Lung microvascular endothelial cell (primary cell): ENCODE data around the gene PLXNA4. TPM values are rescaled to one million over a fixed set of nuclear protein-coding genes. Genes with fewer than 3 reads are reported as not detected.

Experiments used
- DNase-seq, 2 donors: peaks; one replicate each; pipeline versions ENCODE4 v3.0.0 to v3.0.0-alpha.2; 2010; ENCODE audit warnings: low read depth in 2 of 2
- total RNA-seq: library from RNA; depleted of rRNA; stranded (reverse); fragments of >200 nt; gene quantifications from 2 replicates; pipeline ENCODE4 v1.2.1, GENCODE V29; 2014

PLXNA4 gene
- total RNA-seq, 1 donor from 2014 or later = 6.9 TPM

DNA sequence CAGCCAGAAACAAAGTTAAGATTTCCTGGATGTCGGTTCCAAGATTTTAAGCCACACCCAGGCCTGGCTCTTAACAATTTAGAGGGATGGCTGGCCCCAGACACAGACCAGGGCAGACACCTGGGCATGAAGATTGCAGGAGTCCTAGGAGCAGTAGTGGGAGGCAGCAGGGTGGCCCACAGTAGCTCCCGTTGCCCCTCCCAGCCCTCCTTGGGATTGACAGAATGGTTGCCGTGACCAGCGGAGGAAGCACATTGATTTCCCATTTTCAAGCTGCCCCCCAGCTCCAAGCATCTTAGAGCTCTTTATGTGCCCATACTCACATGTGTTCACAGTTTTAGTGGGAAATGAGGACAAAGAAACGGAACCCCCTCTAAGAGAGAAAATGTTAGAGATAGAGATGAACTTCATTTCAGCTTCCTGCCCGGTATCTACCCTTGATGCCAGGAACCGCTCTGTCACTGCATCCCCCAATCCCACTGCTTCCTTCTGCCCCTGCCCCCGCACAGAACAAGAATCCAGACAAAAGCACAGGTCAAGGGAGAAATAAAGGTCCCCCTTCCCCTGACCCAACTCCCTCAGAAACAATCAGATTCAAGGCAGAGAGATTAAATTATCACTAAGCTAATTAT, 101.1 kb downstream of the PLXNA4 start:
- no peak for DNase-seq

DNA sequence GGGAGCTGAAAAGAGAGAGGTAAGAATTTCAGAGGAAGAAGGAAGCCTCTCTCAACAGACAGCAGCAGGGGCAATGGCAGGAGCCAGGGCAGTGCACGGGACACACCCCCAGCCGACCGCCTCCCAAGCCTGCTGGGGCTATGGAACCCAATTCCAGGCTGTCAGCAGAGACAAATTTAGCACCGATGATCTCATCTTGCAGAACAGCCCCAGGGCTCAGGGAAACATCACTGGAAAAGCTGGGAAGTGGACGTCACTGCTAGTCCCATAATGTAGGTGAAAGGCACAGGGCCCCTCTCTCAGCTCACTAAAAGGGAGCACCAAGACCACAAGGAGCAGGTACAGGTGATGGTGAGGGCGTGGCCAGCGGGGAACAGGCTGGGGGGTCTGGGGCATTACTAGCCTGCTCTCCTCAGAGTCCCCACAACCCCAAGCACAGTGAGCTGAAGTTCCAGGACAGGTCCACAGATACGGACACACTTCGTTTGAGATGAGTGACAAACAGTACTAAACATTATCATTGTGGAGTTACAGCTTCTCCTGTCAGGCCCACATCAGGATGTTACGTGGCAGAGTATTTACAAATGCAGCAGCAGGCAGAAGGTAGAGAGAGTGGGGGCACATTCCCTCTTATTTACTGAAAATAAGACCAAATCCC, 103.7 kb downstream of the PLXNA4 start:
- DNase-seq = peak; percentile 65 to 93

DNA sequence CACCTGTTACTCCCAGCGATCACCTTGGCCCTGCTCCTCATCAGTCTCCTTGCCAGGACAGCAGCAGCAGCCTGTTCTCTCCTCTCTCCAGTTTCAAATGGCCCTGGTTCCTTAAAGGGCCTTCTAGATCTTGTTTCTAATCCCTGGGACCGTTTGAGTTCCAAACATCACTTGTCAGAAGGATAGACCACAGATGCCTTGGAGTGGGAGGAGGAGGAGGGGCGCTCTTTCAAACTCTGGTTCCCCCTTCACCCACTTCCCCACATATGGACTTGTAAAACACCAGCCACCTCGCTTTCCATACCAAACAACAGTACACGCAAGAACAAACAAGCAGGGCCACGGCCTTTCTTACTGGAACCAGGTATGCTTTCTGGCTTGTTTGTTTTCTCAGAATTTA, 104.8 kb downstream of the PLXNA4 start:
- no peak for DNase-seq

DNA sequence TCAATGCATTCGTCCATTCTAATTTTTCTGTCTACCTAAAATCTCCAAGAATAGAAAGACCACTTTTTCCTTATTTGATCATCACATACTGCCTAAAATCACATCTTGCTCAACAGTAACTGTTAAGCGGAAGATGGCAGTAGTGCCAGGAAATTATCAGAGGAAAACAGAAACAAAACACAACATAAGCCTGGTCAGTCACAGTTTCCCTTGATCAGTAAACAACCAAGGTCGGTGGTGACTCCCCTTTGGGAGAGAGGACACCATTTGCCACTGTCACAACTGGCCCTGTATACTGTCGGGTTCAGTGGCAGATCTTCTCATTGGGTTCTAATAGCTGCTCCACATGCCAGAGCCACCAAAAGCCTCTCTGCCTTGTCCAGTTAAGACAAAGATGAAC, 106.6 kb downstream of the PLXNA4 start:
- peak; percentile 35 to 80 for DNase-seq

DNA sequence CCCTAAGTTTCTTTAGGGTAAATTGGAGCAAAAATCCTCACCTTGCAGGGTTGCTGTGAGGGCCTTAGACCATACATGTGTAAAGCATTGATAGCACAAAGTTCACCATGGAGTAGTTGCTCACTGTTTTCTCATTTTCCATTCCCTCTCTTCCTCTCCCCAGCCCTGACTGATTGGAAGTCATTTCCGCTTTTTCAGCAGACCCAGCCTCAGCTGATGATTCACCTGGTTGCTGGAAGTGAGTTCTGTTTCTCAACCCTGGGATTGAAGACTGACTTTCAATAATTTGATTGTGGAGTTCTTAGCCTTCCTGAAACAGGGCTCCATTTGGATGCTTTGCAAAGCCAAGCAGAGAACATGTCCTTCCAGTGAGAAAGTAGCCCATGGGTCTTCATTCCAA, 107.0 kb downstream of the PLXNA4 start:
- peak; percentile 84 to 92 for DNase-seq

DNA sequence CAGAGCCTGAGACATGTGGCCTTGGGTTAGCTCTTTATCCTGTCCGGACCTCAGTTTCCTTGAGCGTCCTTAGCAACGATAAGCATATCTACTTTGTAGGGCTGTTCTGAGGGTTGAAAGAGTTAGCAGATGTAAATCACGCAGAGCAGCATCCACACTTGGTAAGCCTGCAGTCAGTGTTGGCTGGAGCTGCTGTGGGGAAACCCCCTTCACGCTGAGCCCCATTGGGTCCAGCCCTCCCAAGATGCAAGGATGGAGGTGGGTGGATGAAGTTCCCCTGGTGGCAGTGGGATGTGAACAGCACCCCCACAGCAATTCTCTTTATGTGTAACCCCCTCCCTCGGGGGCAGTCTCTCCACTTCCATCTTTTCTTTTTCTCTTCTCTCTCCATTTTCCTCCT, 109.9 kb downstream of the PLXNA4 start:
- no peak for DNase-seq

DNA sequence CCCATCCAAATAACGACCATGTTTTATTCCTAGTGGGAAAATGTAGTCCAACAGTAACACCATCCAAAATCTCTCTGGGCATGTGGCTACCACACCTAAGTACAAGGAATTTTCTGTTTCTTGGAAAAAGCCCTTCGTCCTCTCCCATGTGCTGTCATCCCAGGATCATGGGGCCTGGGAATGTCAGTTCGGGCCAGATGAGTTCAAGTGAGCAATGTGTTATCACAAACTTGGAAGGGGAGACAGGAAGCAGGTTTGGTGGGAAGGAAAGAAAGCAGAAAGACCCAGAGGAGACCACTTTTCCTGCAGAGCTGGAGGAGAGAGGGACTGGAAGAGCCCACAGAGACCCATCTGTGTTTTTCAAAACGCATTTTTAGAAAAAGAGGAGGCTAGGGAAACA, 110.8 kb downstream of the PLXNA4 start:
- DNase-seq = peak; percentile 40 to 58

DNA sequence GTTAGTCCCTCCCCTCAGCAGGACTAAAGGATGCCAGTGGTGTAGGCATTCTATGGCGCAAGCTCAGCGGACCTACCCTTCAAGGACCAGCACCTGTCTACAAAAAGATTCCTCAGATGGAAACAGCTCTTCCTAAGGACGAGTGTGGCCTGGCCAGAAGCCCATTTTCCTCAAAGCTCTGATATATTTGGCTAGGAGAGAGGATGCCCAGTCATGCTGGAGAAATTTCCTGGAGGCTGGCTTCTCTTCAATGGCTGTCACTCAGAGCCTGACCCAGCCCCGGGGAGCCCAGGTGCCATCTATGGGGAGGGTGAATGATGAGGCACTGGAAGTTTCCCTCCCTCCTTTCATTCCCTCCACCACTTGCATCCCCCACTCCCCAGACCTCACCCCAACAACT, 111.5 kb downstream of the PLXNA4 start:
- peak; percentile 92 for DNase-seq

DNA sequence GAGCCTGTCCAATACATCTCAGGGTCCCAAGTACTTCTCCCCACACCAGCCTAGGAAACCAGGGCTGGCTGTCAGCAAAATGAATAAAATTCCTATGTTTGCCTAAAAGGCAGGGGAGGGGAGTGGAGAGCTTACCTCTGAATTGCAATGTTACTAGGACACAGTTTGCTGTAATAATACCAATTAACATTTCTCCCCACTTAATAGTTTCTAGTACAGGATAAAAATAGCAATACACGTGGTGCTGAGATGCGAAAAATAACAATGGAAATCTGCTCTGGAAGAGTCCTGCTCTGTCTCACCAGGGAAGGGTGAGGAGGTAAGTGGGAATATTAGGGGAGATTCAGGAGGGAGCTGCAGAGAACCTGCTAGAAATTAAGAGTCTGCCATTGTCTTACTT, 112.3 kb downstream of the PLXNA4 start:
- DNase-seq = peak in 1 of 2 donors; percentile 29

DNA sequence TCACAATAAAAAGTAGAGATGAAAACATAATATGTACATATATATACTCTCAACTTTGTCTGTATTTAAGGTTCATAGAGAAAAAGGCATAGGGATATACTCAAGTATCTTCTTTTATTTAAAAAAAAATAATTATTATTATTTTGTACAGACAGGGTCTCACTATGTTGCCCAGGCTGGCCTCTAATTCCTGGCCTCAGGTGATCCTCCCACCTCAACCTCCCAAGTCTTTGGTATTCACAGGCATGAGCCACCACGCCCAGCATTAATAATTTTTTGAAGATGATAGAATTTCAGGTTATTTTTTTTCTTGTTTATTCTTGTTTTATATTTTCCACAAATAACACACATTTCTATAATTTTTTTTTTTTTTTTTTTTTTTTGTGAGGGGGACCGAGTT, 113.8 kb downstream of the PLXNA4 start:
- DNase-seq = no peak

DNA sequence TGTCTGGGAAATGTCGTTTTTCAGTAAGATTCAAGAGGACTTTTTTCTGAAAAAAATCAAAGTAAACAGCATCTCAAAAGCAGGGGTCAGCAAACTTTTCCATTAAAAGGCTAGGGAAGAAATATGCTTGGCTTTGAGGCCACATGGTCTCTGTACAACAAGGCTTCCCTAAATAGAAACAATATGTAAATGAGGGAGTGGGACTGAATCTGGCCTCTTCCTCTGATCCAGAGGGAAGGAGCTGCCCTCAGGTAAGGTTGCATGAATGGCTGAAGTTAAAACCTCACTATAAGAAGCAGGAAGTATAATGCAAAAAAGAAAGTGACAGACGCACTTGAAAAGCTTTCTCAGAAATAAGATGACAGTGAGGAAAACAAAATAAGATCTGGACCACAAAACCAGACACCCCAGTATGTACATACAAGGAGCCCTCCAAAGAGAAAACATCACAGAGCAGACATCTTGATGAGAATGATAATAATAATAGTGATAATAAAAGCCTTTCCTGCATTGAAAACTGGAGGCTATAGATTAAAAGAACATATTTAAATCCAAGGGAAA, 115.2 kb downstream of the PLXNA4 start:
- DNase-seq = no peak

DNA sequence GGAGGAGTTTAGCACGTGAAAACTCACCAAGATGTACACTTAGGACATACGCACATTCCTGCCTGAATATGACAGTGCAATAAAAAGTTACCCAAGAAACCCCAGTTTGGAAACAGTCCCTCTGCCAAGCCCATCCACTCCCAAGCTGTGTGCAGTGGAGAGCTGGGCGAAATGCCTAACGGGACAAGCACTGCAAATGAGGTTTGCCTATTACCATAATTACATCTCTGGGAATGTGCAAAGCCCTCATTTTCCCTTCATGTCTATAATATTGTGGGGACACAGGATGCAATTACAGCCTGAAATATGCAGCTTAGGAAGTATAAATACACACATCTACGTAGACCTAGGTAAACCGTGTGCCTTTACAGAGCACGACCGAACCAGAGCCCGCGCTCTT, 117.5 kb downstream of the PLXNA4 start:
- no peak for DNase-seq

DNA sequence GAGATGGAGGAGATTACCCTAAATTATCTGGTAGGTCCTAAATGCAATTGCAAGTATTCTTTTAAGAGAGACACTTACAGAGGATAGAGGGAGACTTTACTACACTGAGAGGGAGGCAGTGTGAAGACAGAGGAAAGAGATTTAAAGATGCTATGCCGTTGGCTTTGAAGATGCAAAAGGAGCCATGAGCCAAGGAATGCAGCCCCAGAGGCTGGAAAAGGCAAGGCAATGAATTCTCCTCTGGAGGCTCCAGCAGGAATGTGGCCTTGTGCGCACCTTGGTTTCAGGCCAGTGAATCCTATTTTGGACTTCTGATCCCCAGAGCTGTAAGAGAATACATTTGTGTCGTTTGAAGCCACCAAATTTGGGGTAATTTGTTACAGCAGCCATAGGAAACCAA, 118.6 kb downstream of the PLXNA4 start:
- no peak for DNase-seq

DNA sequence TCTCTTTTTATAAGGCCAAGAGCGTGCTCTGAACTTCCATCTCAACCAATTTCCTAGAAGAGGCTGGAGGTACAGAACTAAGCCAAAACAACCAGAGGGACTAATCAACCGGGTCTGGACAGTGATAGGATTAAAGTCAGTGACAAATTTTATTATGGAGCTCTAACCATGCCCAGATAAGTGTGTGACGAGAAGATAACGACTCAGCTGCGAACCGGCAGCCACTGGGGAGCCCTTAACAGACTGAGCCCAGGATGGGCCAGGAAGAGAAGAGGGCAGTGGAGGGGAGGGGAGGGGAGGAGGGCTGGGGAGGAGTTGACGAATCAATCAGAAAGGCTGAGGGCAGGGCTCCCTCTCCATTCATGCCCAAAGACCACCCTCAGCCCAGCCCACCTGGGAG, 119.9 kb downstream of the PLXNA4 start:
- DNase-seq = no peak

DNA sequence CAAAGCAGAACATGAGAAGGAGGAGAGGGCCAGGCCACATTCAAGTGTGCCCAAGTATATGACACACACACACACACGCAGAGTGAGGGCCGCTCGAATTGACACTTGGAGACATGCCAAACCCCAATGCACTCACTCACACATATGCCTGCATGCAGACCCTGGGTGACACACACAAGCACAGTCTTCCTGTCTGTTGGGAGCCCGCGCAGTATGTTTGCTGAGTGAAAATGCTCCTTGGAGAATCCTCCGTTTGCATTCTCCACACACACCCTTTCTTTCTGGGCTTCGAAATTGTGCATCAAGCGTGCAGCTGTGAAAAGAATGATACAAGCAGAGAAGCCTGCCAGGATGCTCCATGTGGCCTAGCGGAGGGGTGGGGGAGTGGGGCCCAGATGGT, 120.9 kb downstream of the PLXNA4 start:
- no peak for DNase-seq

DNA sequence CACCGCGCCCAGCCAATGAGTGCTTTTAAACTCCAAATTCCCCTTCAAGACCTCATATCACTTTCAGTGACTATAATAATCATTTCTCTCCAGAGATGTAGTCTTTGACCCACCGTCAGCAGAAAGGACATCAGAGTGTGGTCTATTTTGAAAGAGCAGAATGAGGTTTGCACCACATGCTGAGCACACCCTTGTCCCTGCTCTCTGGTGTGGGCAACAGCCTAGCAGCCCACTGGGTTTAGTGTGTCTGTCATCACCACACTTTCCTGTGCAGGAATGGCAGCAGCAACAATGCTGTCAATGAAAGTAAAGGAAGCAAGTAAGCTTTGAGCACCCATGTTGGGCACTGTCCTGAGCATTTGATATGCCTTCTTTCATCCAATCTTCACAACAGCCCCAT, 122.4 kb downstream of the PLXNA4 start:
- DNase-seq = no peak

DNA sequence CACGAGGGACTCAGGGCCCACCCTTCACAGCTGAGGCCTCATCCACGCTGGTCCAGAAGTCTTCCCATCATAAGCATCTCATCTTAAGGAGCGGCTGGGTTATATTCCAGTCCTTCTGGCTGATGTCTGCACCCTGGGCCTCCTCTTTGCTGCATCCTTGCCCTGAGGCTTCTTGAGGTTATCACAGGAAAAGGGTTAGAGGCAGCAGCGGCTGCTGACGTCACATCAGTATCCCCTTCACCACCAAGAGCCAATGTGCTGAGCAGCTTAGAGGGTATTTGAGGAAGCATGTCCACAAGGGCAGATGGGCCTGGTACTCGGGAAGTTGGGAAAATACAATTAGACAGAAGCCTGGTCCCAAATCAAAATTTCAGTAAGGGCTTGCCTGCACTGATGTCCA, 125.1 kb downstream of the PLXNA4 start:
- no peak for DNase-seq

DNA sequence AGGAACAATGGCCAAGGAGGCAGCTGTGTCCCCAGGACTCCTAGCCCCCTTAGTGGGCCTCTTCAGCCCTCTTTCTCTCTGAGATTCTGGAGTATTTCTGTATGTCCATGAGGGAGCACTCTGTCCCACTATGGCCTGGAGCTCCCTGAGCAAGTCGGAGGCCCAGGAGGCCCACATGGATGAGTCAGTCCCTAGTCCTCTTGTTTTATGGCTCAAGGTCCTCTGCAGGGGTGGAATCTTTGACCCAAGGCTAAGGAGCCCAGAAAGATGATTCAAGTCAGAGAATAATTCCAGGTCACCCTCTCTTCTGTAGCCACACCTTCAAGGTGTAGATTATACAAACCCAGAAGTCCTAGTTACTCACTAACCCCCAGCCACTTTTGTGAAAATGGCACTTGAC, 125.6 kb downstream of the PLXNA4 start:
- no peak for DNase-seq

DNA sequence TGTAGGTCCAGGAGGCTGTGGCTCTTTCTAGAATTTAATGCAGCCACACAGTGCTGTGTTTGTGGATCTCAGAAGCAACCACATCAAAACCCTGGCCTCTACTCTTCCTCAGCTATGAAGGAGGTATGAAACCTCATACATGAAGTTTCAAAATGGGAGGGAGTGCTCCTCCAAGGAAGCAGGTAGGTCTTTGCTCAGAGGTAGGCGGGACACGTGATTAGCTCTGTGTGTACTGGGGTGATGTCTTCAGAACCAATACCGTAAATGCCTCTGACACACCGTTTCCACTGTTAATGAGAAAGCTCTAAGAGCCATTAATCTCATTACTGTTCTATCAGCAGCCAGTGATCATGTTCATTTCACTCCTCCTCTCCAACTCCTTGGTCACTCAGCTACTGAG, 126.1 kb downstream of the PLXNA4 start:
- DNase-seq = no peak

DNA sequence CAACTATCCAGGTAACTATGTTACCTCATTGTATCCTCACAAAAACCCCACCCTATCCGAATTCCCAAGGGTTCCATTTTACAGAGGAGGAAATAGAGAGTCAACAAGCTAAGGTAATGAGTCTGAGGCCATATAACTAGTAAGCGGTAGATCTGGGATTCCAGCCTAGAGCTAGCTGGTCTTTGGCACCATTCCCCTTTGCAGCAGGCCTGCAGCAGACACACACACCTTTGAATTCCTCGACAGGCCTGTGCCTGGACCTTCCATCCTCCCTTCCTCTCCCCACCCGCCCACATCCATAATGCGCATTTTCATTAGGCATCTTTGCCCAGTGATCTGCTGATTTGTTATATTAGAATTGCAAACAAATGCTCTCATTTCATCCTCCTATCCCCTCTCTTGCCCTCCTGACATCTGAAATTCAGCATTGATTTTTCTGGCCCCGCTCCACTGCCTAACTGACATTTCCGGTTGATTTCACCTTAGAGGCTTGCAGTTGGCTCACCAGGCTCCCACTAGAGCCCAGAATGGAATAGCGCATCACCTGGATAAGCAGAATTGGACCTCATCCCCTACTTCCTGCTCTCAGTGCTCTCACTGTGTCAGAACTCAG, 129.5 kb downstream of the PLXNA4 start:
- peak in 1 of 2 donors; percentile 93 for DNase-seq

DNA sequence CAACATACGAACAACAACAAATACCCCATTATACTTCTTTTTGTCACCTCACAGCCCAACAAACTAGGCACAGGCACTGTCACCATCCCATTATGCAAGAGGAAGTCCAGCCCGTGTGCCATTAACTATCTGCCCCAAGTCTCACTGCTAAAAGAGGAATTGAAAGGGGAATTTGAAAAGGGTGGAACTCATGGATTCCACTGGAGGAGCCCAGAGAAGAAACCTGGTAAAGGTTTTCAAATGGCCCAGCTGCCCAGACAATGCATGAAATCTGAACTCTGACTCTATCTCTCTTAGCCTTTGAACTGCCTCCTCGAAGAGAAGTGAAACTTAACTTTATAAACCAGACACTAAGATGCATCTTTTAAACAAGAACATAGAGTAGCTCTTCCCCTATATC, 130.0 kb downstream of the PLXNA4 start:
- DNase-seq = no peak

DNA sequence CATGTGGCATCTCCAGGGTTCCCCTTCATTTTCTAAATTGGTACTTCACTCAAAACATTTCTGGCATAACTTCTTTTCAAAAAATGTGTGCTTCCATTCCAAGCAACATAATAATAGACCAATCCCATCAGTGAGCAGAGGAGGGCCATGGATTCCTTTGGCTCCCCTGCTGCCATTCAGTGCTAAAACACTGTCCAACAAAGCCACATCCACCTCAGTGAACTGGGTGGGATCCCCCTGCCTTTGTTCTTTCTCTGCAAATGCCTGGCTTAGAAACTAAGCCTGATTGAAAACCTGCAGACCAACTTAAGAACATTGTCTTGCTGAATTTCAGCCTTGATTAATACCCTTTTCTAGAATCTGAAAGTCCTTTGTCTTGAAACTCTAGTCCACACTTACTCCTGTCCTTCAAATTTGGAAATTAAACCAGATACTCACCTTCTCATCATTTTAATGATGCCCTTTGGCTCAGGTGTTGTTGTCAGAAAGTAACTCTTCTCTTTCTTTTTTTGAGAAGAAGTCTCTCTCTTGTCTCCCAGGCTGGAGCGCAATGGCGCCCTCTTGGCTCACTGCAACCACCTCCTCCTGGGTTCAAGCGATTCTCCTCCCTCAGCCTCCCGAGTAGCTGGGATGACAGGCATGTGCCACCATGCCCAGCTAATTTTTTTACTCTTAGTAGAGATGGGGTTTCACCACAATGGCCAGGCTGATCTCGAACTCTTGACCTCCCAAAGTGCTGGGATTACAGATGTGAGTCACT, 132.3 kb downstream of the PLXNA4 start:
- DNase-seq = no peak
